ENCODE data around the gene PPFIBP2.

Gene PPFIBP2

DNA sequence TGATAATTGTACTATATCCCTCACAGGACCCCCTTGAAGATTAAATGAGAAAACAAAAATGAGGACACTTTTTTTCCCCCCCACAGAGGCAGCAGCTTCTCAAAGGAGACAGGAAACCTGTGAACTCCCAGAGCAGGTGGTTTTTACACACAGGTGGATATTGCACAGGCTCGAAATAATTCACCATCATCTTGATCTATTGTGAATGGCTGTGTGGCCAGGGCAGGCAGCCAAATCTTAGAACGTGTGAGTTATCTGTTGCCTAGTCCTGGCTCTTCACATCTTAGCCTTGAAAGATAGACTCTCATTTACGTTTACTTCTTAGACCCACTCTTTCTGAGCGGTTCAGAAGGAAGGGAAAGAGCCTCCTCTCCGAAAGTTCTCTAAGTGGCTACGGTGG is 23.5 kb downstream of the PPFIBP2 start:
- peaks cover 2% of the 10 kb centered on the region for H3K79me2 ChIP-seq
- no peak overlapping the region for H3K27ac ChIP-seq
- H3K36me3 ChIP-seq (ENCODE audit: control insufficient read depth, insufficient read depth, low read length): no peaks in the 10 kb centered on the region
- TF ChIP-seq, protein P1, sequence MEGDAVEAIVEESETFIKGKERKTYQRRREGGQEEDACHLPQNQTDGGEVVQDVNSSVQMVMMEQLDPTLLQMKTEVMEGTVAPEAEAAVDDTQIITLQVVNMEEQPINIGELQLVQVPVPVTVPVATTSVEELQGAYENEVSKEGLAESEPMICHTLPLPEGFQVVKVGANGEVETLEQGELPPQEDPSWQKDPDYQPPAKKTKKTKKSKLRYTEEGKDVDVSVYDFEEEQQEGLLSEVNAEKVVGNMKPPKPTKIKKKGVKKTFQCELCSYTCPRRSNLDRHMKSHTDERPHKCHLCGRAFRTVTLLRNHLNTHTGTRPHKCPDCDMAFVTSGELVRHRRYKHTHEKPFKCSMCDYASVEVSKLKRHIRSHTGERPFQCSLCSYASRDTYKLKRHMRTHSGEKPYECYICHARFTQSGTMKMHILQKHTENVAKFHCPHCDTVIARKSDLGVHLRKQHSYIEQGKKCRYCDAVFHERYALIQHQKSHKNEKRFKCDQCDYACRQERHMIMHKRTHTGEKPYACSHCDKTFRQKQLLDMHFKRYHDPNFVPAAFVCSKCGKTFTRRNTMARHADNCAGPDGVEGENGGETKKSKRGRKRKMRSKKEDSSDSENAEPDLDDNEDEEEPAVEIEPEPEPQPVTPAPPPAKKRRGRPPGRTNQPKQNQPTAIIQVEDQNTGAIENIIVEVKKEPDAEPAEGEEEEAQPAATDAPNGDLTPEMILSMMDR (IDR thresholded peaks at IDR 0.05): no peak
- no peak overlapping the region for H3K4me2 ChIP-seq (ENCODE audit: low read length)
- H3K9ac ChIP-seq: no peak overlapping the region
- H2AFZ ChIP-seq: no peak overlapping the region
- H3K4me3 ChIP-seq (ENCODE audit: low read depth, low read length): no peak overlapping the region
- peaks cover 11% of the 10 kb centered on the region for H3K4me1 ChIP-seq
- H3K27me3 ChIP-seq (ENCODE audit: control insufficient read depth, insufficient read depth, low read length): no peaks in the 10 kb centered on the region
- H3K9me3 ChIP-seq (ENCODE audit: control insufficient read depth, low read length): no peaks in the 10 kb centered on the region

DNA sequence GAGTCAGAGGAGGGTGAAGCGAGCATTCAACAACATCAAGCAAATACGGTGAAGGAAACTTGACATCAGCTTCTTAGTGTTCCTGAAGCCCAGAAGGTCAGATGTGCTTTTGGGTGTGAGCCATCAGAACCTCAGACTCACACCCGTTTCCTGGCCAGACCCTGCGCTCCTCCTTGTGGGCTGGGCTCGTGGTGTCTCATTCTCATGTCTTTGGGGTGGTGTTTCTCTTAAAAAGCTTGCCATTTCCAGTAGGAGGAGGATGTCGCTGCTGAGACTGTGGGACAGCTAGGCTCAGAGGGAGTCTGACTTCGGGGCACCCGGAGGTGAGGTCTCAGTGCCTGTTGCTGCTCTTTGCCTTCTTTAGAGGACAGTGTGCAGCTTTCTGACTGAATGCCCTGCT is 24.2 kb downstream of the PPFIBP2 start:
- Histone ChIP-seq H3K9me3 (ENCODE audit: control insufficient read depth, low read length) (no peaks in the 10 kb centered on the region), H3K4me2 (ENCODE audit: low read length) (no peak overlapping the region), H3K4me3 (ENCODE audit: low read depth, low read length) (no peak overlapping the region), H3K9ac (no peak overlapping the region), H3K79me2 (peaks cover 2% of the 10 kb centered on the region), H2AFZ (no peak overlapping the region), H3K27ac (no peak overlapping the region), H3K27me3 (ENCODE audit: control insufficient read depth, insufficient read depth, low read length) (no peaks in the 10 kb centered on the region), H3K4me1 (peaks cover 11% of the 10 kb centered on the region), H3K36me3 (ENCODE audit: control insufficient read depth, insufficient read depth, low read length) (no peaks in the 10 kb centered on the region)
- TF ChIP-seq, protein P1 (IDR thresholded peaks at IDR 0.05): no peak

DNA sequence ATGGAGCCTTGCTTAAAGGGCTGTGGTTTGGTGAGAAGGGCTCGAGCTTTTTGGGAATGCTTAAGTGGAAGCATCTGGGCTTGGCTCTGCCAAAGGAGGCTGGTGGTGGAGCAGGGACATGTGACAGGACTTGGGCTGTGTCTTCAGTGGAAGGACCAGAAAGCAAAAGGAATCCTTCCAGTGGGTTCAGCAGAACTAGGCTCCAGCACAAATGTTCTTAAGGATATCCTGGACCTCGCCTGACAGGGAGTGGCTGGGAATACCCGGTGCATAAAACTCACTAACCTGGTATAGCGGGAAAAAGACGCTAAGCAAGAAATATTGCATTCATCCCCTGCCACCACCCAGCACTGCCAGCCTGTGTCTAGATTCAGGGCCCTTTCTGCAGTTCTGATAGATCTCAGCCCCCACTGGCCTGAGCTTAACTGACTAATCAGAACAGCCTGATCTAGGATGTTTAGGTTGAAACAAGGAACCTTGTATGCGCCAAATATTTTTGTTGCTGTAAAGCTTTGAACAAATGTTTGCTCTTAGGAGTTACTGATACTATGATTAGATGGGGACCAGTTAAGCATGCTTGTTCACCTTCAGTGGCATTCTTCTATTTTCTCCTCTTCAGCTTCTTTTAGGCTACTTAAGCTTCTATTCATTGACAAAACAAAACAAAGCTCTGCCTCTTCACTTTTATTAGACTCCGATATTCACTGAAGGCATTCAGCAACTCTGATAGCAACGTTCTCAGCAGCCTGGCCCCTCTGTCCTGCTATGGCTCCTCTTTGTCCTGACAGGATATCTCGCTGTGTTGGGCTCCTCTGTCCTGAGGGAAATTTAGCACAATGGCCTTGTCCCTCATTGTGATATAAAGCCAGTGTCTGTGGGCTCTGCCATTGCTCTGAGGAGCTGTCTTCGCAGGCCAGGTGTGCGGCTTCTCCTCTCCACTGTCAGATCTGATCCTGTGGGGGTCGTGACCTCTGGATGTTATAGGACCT is 25.0 kb downstream of the PPFIBP2 start:
- Histone ChIP-seq H3K27ac (no peak overlapping the region), H3K79me2 (peaks cover 2% of the 10 kb centered on the region), H2AFZ (no peak overlapping the region), H3K9ac (no peak overlapping the region), H3K9me3 (ENCODE audit: control insufficient read depth, low read length) (no peaks in the 10 kb centered on the region), H3K36me3 (ENCODE audit: control insufficient read depth, insufficient read depth, low read length) (no peaks in the 10 kb centered on the region), H3K27me3 (ENCODE audit: control insufficient read depth, insufficient read depth, low read length) (no peaks in the 10 kb centered on the region), H3K4me2 (ENCODE audit: low read length) (no peak overlapping the region), H3K4me1 (peaks cover 11% of the 10 kb centered on the region), H3K4me3 (ENCODE audit: low read depth, low read length) (no peak overlapping the region)
- TF ChIP-seq, protein P1 (IDR thresholded peaks at IDR 0.05): no peak

DNA sequence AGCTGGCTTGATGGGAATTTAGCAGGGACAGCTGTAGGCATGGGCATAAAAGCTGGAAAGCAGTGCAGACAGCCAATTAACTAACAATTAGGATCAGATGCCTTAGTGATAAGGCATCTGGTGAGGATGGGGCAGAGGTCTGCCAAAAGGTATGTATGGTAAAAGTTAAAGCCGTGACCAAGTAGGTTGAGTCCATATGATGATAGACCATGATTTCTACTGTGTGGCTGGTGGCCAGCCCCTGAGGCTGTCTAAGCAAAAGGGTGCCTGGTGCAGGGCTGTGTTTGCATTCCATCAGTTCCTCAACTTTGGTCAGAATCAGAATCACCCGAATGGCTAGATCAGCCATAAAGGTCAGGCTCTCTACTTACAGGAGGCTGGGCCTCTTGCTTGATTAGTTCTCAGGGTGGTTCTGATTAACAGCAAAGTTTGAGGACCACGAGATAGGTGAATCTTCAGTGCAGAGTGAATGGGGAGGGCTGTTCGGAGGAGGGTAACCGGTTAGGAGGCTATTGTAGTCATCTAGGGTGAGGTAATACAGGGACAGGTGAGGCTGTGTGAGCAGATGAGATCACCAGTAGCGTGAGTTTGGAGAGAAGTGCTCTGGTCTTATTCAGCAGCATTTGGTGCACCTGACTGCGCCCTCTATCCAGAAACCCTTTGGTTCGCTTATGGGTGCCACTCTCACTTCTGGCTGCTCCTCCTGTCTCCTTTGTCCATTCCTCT is 27.2 kb downstream of the PPFIBP2 start:
- H3K4me1 ChIP-seq: peaks cover 11% of the 10 kb centered on the region
- no peaks in the 10 kb centered on the region for H3K9me3 ChIP-seq (ENCODE audit: control insufficient read depth, low read length)
- H2AFZ ChIP-seq: no peak overlapping the region
- H3K4me2 ChIP-seq (ENCODE audit: low read length): no peak overlapping the region
- no peak overlapping the region for H3K9ac ChIP-seq
- no peaks in the 10 kb centered on the region for H3K27me3 ChIP-seq (ENCODE audit: control insufficient read depth, insufficient read depth, low read length)
- TF ChIP-seq, protein P1 (IDR thresholded peaks at IDR 0.05): no peak
- H3K79me2 ChIP-seq: peaks cover 2% of the 10 kb centered on the region
- no peak overlapping the region for H3K27ac ChIP-seq
- H3K4me3 ChIP-seq (ENCODE audit: low read depth, low read length): no peak overlapping the region
- H3K36me3 ChIP-seq (ENCODE audit: control insufficient read depth, insufficient read depth, low read length): no peaks in the 10 kb centered on the region
